NCI-H2196 (cell line): ENCODE measurements around the gene HTRA1.
A peak's percentile ranks its signal among the peaks of the same experiment; 100 is the strongest.

Experiments
- DNase-seq: peaks from one replicate; lab custom pipeline; 2025; ENCODE audit not compliant: unreplicated experiment; lab: John Stamatoyannopoulos, UW

HTRA1 gene

DNA sequence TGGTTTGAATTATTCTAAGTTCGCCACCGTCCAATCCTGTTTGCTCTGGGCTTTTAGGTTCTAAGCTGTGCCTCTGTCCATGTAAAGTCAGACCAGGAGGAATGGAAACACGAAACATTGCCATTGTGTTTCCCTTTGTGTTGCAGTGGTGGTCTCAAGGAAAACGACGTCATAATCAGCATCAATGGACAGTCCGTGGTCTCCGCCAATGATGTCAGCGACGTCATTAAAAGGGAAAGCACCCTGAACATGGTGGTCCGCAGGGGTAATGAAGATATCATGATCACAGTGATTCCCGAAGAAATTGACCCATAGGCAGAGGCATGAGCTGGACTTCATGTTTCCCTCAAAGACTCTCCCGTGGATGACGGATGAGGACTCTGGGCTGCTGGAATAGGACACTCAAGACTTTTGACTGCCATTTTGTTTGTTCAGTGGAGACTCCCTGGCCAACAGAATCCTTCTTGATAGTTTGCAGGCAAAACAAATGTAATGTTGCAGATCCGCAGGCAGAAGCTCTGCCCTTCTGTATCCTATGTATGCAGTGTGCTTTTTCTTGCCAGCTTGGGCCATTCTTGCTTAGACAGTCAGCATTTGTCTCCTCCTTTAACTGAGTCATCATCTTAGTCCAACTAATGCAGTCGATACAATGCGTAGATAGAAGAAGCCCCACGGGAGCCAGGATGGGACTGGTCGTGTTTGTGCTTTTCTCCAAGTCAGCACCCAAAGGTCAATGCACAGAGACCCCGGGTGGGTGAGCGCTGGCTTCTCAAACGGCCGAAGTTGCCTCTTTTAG lies 52.9 kb downstream of the HTRA1 start:
- DNase-seq: no peak

DNA sequence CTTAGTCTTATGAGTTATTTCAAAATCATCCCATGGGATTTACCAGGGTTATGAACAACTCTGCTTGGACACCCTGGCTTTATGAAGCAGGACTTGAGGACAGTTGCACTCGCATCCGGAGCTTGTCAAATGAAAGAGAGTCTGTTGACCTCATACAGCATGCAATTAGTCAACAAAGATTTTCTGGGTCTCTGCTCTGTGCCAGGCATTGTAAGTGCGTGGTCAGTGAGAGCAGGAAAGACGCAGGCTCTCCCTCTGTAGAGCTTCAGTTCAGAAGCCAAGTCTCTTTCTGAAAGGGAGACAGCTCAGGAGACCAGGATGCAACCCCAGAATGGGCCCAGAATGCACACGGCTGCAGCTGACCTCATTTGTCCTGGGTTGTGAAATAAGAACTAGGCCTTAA lies 53.7 kb downstream of the HTRA1 start:
- no peak for DNase-seq

DNA sequence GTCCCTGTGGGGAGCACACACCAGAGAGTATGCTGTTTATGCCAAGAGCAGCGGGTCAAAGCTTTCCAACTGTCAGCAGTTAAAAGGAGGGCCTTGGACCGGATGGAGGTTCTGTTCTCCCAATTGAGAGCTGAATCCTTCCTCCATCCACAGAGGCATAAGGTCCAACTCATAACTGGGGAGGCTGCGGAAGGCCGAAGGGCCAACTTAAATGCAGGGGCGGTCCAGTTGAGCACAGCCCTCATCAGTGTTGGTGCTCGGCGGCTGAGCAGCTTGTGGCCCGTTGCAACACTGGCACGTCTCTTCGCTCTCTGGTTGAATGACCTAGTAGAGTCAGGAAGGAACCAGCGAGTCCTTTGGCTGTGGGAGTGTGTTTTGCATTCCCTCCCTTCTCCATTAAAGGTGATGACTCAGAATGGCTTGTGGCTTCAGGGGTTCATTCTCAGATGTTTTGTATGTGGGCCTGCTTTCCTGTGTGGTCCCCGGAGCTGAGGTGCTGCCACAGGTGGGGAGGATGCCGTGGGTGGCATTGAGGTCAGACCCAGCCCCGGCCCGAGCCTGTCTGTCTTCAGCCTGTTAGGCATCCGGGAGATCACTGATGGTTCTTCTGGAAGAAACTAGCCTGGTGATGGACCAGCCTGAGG lies 54.4 kb downstream of the HTRA1 start:
- DNase-seq: no peak

DNA sequence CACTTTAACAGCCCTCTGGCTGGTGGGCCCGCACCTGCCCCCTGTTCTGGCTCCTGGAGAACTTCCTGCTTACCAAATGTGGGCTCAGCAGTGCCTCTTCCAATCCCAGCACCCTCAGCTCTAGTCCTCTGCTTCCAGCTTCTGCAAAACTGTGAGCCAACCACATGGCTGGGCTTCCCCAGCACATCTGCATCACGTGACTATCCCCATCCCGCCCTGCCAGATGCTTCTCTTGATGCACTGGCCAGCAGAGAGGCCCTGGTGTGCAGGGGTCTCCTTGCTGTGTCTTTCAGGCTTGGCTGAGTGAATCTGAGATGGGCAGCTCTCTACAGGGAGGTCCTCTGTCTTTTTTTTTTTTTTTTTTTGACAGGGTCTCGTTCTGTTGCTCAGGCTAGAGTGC lies 55.4 kb downstream of the HTRA1 start:
- no peak for DNase-seq

DNA sequence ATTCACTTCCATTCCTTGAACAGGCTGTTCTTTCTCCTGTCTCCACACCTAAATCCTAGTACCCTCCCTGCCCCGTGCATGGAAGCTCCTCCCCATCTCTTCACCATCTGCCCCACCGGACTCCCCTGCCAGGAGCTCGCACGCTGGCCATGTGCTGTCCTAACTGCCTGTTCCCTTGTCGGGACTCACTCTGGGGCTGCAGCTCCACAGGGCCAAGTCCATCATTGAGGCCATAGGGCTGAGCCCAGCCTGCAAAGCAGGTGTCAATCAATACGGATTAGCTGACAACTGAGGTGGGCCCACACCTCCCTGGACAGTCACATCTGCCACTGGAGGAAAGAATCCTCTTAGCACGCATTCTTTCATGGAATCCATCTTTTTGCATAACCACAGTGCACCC lies 57.8 kb downstream of the HTRA1 start:
- no peak for DNase-seq

DNA sequence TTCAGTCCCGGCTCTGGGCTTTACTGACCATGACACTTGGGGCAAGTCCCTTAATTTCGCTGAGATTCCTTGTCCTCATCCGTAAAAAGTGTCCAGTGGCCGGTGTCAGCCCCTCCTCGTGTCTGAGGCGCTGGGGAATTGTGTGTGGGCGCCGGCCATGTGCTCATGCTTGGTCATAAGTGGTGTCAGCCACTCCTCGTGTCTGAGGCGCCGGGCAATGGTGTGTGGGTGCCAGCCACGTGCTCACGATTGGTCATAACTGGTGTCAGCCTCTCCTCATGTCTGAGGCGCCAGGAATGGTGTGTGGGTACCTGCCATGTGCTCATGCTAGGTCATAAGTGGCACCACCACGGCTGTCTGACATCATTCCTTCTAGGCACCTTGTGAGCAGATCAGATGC lies 58.5 kb downstream of the HTRA1 start:
- no peak for DNase-seq

DNA sequence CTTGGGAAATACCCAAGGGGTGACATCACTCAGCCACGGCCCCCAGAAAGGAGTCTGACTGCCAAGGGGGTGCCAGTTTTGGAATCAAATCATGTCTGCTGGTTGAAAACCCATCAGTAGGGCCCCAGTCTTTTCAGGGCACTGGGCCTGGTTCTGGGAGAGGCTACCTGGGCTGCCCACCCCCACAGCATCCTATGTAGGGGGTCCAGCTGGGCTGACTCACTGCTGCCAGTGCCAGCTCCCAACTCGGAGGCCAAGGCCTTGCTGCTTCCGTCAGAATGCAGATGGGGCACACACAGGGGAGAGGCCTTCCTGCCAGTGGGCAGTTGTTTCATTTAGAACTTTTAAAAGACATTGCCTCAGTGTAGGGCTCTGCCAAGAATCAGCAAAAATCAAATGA lies 59.7 kb downstream of the HTRA1 start:
- no peak for DNase-seq

DNA sequence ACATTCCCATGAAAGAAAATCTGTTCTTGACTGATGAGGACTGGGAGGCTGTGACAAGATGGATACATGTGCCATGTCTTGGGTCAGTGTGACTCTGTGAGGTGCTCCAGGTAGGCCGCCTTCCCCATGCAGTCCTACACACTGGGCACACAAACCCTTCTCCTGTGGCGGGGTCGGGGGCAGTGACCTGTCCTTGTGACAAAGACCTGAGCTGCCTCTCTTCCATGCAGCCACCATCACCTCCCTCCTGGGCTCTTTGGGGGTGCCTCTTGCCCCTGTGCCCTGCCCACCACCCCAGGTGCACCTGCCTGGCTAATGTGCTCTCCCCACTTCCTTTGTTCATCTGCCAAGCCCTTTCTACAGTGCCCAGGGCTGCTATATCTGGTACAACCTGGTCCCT lies 63.5 kb downstream of the HTRA1 start:
- DNase-seq: no peak

DNA sequence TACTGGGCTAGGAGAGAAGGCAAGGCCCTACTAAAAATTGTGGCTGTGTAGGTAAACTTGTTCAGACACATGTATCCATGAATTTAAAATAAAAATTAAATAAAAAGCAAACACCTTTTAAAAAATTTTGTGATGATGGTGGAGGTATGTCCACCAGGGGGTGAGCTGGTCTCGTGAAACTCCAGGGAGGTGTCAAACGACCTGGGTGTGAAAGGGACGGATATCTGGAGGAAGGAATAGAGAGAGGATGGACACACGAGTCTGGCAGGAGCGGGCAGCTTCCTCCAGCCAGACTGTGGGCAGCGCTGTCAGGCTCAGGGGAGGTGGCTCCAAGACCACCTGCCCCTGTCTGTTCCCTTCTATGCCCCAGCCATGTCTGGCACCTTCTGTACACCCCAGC lies 64.4 kb downstream of the HTRA1 start:
- DNase-seq: no peak

DNA sequence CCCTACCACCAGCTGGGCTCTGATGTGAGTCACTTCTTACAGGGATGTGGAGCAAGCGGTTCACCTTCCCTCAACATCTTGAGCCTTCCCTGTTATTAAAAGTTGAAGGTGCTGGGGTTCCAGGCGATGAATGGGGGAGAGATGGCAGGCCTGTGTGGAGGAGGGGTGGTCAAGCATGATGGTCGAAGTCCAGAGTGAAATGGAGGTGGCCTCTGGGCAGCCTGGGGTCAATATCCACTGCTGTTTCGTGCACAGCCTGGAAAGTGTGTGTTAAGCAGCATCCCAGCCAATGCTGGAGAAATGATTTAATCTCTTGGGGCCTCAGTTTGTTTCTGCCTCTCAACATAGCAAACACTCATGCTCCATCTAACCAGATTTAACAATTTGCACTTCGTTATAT lies 65.5 kb downstream of the HTRA1 start:
- no peak for DNase-seq

DNA sequence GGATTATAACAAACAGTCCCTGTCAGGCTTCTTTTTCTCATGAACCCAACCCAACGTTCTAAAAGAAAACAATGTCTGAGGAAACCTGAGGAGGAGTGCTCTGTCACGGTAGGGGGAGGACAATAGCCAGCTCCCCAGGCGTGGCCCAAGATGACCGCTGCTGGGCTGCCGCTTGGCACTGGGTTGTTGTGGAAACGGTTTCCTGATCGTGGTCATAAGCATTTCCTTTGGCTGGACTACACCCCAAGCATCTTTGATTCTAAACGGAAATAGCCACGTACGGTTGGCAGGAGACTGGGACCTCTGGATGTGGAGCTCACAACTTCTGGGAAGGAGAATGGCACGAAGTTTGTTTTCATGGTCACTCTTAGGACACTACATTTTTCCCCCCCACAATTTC lies 68.8 kb downstream of the HTRA1 start:
- DNase-seq: no peak

DNA sequence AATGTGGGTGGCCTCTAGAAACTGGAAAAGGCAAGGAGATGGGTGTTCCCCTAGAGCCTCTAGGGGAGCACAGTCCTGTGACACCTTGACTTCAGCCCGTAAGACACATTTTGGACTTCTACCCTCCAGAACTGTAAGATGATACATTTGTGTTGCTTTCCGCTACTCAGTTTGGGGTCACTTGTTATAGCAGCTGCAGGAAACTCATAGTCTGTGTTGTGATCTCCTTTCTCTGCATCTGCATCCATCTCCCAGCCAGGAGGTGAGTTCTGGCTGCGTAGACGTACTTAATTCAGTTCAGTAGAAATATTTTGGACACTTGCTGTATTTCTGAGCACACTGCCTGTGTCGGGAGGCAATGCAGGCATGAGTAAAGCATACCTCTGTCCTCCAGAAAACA lies 69.9 kb downstream of the HTRA1 start:
- DNase-seq: no peak

DNA sequence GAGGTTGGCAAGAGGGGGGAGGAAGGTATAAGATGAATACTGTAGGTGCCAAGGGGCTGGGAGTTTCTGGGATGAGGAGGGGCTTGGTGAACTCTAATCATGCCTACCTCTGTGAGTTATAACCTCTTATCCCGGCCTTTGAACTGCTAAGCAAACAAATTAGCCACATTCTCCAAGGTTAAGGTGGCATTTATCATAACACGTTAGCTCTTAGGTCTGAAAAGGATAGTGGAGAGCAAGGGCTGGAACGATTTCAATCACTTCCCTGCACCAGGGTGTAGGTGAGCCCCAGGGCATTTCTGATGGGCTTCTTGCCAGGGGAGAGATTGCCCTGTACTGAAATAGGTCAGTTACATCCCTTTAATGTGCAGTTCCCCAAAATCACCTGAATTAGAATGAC lies 70.6 kb downstream of the HTRA1 start:
- DNase-seq: peak; percentile 20

DNA sequence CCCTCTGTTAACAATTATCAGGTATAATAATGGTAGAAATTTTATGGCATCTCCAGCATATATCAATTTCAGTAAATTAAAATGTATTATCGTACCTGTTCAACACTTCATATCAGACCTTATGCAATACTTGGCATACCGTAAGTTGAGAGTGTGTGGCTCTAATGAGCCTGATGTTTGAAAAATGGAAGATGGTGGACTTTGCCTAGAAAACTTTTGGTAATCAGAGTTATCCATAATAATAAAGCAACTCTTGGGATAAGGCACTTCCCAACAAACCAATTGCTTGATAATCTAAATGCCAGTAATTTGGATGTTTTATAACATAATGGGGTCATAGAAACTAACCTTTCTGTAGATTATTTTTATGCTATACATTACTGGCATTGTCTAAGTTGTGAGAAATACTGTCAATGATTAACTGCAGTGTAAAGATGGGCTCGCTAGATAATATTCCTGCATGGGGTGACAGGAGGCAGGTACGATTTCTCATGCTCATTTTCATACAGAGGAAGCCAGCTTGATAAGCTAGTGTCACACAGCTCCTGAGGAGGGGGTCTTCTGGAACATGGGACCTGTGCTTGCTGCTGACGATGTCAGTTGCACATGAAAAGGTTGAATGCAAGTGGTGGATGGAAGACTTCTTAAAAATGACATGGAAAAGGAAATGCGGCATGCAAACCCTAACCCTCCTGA lies 71.4 kb downstream of the HTRA1 start:
- DNase-seq: no peak

DNA sequence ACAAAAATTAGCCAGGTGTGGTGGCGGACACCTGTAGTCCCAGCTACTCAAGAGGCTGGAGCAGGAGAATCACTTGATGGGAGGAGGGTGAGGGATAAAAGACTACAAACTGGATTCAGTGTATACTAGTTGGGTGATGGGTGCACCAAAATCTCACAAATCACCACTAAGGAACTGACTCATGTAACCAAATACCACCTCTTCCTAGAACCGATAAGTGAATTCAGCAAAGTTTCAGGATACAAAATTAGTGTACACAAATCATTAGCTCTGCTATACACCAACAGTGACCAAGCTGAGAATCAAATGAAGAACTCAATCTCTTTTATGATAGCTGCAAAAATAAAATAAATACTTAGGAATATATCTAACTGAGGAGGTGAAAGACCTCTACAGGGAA lies 76.2 kb downstream of the HTRA1 start:
- DNase-seq: no peak

DNA sequence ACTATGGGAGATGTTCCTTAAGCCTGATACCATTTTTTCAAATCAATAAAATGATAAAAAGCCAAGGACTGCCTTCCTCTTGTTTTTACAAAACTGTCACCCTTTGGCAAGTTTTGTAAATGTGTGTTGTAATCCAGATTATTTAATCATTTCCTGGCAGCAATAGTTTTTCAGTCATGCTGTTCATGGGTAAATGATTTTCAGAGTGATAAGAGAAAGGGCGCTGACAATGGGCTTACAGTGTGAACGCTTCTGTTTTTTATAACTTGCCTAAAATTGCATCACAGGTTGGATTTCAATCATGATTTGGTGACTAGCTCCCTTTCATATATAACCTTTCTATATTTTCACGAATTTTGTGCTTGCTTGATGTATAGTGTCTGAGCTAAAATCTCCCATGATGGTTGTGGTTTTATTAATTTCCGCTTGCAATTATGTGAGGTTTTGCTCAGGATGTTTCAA lies 80.2 kb downstream of the HTRA1 start:
- no peak for DNase-seq

DNA sequence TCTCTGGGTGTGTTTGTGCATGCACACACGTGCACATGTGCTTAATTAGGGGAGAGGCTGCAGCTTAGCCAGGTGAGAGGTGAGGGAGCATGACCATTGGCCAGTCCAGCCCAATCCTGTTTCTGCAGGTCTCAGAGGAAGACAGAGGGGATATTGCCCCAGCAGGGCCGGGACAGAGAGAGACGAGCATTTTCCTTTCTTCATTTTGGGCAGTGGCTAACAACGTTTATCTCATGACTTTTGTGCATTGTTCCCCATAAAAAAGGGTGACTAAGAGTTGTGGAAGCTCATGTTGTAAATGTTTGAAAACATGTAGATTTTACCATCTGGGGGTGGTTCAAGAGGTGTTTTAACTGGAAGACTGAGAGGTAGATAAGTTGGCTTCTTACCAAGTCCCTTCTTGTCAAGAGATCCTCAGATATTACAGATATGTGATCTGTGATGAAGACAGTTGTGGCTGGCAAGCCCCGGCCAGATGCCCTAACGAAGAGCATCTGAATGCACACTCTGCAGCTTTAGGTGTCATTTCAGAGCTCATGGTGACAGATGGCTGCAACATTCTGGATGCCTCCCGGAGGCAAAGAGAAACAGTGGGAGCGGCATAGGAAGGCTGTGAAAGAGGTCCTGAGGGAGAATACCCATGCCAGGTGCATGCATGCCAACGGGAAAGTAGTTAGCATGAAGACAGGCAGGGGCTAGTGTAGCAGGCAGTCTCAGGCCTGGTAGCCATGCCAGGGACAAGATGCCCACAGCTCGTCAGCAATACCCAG lies 82.5 kb downstream of the HTRA1 start:
- no peak for DNase-seq

DNA sequence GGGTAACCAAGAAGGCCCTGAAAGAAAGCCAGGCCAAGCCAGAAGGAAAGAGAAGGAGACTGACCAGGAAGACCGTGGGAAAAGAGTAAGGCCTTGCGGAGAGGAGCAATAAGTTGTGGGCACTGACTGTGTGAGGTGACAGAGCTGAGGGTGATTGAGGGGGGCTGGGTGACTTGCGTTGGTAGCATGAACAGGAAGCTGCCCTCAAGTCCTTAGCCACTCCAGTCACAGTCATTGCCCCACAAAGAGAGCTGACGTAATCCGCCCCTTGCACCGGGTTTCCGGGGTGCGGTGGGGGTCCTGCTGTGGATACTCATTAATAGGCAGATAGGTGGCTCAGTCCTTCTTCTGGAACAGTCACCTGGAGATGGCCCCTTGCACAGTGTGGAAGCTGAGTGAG lies 83.1 kb downstream of the HTRA1 start:
- no peak for DNase-seq

DNA sequence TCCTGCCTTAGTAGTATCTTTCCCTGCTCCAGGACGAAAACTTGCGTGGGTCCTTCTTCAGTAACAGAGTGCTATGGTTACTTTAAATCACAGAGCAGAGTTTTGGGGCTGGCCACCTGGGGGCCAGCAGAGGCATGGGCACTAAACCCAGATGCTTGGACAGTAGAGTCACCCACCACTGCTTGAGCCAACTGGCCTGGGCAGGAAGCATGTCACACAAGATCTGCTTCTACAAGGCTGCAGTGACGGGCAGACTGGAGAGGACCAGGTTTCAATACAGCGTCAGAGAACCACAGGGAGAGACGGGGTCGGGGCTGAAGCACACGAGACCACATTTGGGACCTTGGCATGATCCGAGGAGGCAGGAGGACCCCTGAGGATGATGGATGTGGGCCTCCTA lies 84.9 kb downstream of the HTRA1 start:
- no peak for DNase-seq

DNA sequence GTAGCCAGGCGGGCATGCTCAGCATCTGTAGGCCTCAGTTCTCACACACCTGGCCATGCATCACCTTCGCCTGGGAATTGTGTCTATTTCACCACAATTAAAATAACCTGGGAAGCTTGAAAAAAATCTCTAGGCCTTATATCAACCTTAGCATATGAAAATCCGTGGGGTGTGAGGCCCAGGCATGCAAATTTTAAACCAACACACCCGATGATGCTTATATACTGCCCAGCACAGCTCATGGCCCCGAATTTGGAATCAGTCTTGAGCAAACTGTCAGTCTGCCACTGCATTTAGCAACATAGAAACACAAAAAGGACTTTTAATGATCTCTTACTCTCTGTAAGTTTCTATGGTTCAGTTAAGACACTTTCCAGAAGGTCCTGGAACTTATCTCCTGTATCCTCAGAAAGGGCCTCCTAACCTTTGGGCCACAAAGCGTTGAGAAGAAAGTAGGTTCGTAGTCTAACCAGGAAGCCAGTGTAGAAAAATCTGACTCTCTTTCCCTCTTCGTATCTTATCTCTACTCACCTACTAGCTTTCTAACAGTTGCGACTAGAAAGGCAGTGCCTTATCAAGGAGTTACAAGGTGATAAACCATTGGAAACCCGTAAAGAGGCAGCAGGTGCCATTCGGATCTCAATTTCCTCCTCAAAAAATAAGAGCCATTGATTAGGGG lies 87.2 kb downstream of the HTRA1 start:
- DNase-seq: no peak

DNA sequence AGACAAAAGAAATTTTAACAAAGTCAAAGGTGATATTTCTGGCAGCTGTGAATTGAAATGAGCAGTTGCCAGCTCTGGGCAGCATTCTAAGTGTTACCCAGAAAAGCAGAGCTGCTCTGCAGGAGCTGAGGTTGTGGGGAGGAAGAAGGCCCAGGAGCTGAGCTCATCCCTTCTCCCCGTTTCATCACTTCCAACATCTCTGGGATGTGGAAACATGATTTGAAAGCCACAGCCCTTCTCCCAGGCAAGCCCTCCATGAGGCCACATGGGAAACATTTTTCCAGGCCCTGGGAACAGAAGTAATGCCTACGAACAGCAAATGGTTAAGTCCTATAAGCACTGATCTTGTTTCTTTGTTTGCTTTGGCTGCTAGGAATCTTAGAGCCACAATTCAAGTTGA lies 88.3 kb downstream of the HTRA1 start:
- DNase-seq: no peak
